HepG2 (cell line): ENCODE results near the gene KCTD13. TPM values are rescaled to one million over a fixed set of nuclear protein-coding genes. Genes with fewer than 3 reads are reported as not detected.
A peak's percentile ranks its signal among the peaks of the same experiment; 100 is the strongest.

Source experiments
- CENPX ChIP-seq: sonication (generic); formaldehyde crosslinking; IDR thresholded peaks from 2 replicates; pipeline ENCODE4 v1.9.0; 2021; ENCODE audit warnings: mild to moderate bottlenecking, missing genetic modification reagents, moderate library complexity
- MIER2 ChIP-seq: IDR thresholded peaks from 2 replicates; pipeline ENCODE4 v1.6.1; 2016; ENCODE audit warnings: missing biosample characterization, missing genetic modification reagents
- SNAPC2 ChIP-seq: sonication (generic); formaldehyde crosslinking; IDR thresholded peaks from 2 replicates; pipeline ENCODE4 v1.8.1; 2022; ENCODE audit warnings: mild to moderate bottlenecking, missing genetic modification reagents
- TOE1 ChIP-seq: sonication (generic); formaldehyde crosslinking; IDR thresholded peaks from 2 replicates; pipeline ENCODE4 v1.4.0; 2020; ENCODE audit warnings: mild to moderate bottlenecking, missing genetic modification reagents
- YY1 ChIP-seq: IDR thresholded peaks from 2 replicates; pipeline ENCODE4 v1.6.1; 2011; ENCODE audit warnings: low read length, low read depth, moderate library complexity, mild to moderate bottlenecking; ENCODE audit not compliant: insufficient read depth, insufficient replicate concordance
- ZNF552 ChIP-seq: sonication (generic); formaldehyde crosslinking; IDR thresholded peaks from 2 replicates; pipeline ENCODE4 v1.9.0; 2022; ENCODE audit warnings: missing genetic modification reagents, mild to moderate bottlenecking, borderline replicate concordance
- polyA plus RNA-seq, 8 experiments: library from polyadenylated mRNA; depleted of rRNA in 3 of 8; stranded (reverse) in 7 of 8; unstranded in 1 of 8; fragments of >200 nt; fragmentation: Illumina TruSeq in 4 of 8; extraction: Trizol in 4 of 8; gene quantifications; 2 replicates each; pipeline versions ENCODE4 v1.2.1 to v1.2.3, GENCODE V29; 2011 to 2016; ENCODE audit warnings: low read depth in 4 of 8, missing spikeins in 1 of 8, mixed read lengths in 1 of 8; ENCODE audit not compliant: insufficient read depth in 1 of 8
- total RNA-seq, 5 experiments: library from RNA; depleted of rRNA; stranded (reverse); fragments of >200 nt; fragmentation: Illumina TruSeq; extraction: Trizol; gene quantifications; 2 replicates each; pipeline ENCODE4 v1.2.3, GENCODE V29; 2016; ENCODE audit warnings: low read depth in 1 of 5
- TF ChIP-seq, protein P1 (sequence below): sonication (generic); formaldehyde crosslinking; IDR thresholded peaks from 2 replicates; pipeline ENCODE4 v1.5.1; 2020; ENCODE audit warnings: mild to moderate bottlenecking, missing genetic modification reagents, borderline replicate concordance
- TF ChIP-seq, protein P2 (sequence below): sonication (generic); formaldehyde crosslinking; IDR thresholded peaks from 2 replicates; pipeline ENCODE4 v1.4.0; 2020; ENCODE audit warnings: missing genetic modification reagents
- TF ChIP-seq, protein P3 (sequence below): sonication (generic); formaldehyde crosslinking; IDR thresholded peaks from 2 replicates; pipeline ENCODE4 v1.5.0; 2020; ENCODE audit warnings: mild to moderate bottlenecking, missing genetic modification reagents
- TF ChIP-seq, protein P4 (sequence below): IDR thresholded peaks from 2 replicates; pipeline ENCODE4 v1.6.1; 2016; ENCODE audit warnings: low read depth, borderline replicate concordance
- TF ChIP-seq, protein P5 (sequence below): sonication (generic); formaldehyde crosslinking; IDR thresholded peaks from 2 replicates; pipeline ENCODE4 v1.5.0; 2020; ENCODE audit warnings: mild to moderate bottlenecking, missing genetic modification reagents
- TF ChIP-seq, protein P6 (sequence below): sonication (generic); formaldehyde crosslinking; IDR thresholded peaks from 2 replicates; pipeline ENCODE4 v1.4.0; 2020; ENCODE audit warnings: missing genetic modification reagents

KCTD13 gene
- total and polyA plus RNA-seq, 2 of the 13 experiments (the other 11 are each of a cell fraction or from before 2014, with no cell fraction given): 6.3 to 14.7 TPM

DNA sequence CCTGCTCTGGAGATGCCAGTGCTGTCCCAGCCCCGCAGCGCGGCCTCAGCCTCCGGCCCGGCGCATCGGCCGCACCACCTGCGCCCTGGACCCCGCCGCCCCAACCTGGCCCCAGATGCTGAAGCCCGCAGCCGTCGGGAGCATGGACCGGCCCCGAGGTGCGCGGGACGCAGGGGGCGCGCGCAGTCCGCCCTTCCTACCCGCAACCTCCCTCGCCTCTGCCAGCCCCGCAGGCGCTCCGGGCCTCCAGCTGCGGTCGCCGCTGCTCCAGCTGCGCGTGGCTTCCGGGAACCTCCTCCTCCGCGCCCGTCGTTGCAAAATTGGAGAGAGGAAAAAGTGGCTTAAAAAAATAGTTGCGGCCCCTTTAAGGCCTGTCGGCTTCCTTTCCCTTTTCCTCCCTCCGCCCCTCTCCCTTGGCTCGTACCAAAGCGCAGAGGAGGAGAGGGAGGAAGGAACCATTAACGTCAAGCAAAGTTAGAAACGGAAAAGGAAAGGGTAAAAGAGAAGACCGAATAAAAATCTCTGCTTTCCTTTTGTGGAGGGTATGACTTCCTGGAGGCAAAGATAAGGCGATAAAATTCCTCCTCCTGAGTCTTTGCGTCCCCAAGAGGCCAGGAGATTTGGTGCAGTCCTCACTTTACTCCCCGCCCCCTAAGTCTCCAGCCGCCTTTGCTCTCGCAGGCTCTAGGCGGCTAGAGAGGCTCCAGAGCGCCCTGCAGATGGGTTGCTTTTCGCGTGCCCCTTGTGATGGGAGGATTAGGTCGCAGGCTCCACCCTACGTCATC lies 63.0 kb downstream of the KCTD13 start, which contains the start of gene CDIPT (continued):
- TF ChIP-seq, protein P1, sequence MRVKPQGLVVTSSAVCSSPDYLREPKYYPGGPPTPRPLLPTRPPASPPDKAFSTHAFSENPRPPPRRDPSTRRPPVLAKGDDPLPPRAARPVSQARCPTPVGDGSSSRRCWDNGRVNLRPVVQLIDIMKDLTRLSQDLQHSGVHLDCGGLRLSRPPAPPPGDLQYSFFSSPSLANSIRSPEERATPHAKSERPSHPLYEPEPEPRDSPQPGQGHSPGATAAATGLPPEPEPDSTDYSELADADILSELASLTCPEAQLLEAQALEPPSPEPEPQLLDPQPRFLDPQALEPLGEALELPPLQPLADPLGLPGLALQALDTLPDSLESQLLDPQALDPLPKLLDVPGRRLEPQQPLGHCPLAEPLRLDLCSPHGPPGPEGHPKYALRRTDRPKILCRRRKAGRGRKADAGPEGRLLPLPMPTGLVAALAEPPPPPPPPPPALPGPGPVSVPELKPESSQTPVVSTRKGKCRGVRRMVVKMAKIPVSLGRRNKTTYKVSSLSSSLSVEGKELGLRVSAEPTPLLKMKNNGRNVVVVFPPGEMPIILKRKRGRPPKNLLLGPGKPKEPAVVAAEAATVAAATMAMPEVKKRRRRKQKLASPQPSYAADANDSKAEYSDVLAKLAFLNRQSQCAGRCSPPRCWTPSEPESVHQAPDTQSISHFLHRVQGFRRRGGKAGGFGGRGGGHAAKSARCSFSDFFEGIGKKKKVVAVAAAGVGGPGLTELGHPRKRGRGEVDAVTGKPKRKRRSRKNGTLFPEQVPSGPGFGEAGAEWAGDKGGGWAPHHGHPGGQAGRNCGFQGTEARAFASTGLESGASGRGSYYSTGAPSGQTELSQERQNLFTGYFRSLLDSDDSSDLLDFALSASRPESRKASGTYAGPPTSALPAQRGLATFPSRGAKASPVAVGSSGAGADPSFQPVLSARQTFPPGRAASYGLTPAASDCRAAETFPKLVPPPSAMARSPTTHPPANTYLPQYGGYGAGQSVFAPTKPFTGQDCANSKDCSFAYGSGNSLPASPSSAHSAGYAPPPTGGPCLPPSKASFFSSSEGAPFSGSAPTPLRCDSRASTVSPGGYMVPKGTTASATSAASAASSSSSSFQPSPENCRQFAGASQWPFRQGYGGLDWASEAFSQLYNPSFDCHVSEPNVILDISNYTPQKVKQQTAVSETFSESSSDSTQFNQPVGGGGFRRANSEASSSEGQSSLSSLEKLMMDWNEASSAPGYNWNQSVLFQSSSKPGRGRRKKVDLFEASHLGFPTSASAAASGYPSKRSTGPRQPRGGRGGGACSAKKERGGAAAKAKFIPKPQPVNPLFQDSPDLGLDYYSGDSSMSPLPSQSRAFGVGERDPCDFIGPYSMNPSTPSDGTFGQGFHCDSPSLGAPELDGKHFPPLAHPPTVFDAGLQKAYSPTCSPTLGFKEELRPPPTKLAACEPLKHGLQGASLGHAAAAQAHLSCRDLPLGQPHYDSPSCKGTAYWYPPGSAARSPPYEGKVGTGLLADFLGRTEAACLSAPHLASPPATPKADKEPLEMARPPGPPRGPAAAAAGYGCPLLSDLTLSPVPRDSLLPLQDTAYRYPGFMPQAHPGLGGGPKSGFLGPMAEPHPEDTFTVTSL (CRISPR knock-in tag): peak; percentile 56; the same call in 1 of the 2 replicates
- TF ChIP-seq, protein P2, sequence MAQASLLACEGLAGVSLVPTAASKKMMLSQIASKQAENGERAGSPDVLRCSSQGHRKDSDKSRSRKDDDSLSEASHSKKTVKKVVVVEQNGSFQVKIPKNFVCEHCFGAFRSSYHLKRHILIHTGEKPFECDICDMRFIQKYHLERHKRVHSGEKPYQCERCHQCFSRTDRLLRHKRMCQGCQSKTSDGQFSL: no peak
- TF ChIP-seq TOE1 (CRISPR knock-in tag): no peak
- TF ChIP-seq, protein P3, sequence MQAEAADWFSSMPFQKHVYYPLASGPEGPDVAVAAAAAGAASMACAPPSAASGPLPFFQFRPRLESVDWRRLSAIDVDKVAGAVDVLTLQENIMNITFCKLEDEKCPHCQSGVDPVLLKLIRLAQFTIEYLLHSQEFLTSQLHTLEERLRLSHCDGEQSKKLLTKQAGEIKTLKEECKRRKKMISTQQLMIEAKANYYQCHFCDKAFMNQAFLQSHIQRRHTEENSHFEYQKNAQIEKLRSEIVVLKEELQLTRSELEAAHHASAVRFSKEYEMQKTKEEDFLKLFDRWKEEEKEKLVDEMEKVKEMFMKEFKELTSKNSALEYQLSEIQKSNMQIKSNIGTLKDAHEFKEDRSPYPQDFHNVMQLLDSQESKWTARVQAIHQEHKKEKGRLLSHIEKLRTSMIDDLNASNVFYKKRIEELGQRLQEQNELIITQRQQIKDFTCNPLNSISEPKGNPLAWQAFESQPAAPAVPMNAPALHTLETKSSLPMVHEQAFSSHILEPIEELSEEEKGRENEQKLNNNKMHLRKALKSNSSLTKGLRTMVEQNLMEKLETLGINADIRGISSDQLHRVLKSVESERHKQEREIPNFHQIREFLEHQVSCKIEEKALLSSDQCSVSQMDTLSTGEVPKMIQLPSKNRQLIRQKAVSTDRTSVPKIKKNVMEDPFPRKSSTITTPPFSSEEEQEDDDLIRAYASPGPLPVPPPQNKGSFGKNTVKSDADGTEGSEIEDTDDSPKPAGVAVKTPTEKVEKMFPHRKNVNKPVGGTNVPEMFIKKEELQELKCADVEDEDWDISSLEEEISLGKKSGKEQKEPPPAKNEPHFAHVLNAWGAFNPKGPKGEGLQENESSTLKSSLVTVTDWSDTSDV (CRISPR knock-in tag): peak; percentile 91
- peak; percentile 64 for TF ChIP-seq YY1
- TF ChIP-seq CENPX (CRISPR knock-in tag): no peak
- TF ChIP-seq, protein P4, sequence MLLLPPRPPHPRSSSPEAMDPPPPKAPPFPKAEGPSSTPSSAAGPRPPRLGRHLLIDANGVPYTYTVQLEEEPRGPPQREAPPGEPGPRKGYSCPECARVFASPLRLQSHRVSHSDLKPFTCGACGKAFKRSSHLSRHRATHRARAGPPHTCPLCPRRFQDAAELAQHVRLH: peak; percentile 80
- TF ChIP-seq, protein P5, sequence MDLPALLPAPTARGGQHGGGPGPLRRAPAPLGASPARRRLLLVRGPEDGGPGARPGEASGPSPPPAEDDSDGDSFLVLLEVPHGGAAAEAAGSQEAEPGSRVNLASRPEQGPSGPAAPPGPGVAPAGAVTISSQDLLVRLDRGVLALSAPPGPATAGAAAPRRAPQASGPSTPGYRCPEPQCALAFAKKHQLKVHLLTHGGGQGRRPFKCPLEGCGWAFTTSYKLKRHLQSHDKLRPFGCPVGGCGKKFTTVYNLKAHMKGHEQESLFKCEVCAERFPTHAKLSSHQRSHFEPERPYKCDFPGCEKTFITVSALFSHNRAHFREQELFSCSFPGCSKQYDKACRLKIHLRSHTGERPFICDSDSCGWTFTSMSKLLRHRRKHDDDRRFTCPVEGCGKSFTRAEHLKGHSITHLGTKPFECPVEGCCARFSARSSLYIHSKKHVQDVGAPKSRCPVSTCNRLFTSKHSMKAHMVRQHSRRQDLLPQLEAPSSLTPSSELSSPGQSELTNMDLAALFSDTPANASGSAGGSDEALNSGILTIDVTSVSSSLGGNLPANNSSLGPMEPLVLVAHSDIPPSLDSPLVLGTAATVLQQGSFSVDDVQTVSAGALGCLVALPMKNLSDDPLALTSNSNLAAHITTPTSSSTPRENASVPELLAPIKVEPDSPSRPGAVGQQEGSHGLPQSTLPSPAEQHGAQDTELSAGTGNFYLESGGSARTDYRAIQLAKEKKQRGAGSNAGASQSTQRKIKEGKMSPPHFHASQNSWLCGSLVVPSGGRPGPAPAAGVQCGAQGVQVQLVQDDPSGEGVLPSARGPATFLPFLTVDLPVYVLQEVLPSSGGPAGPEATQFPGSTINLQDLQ: peak; percentile 80; the same call in 1 of the 2 replicates
- TF ChIP-seq ZNF552 (CRISPR knock-in tag): no peak
- TF ChIP-seq SNAPC2: peak; percentile 56; the same call in 1 of the 2 replicates
- TF ChIP-seq MIER2 (CRISPR knock-in tag): peak; percentile 89
- TF ChIP-seq, protein P6, sequence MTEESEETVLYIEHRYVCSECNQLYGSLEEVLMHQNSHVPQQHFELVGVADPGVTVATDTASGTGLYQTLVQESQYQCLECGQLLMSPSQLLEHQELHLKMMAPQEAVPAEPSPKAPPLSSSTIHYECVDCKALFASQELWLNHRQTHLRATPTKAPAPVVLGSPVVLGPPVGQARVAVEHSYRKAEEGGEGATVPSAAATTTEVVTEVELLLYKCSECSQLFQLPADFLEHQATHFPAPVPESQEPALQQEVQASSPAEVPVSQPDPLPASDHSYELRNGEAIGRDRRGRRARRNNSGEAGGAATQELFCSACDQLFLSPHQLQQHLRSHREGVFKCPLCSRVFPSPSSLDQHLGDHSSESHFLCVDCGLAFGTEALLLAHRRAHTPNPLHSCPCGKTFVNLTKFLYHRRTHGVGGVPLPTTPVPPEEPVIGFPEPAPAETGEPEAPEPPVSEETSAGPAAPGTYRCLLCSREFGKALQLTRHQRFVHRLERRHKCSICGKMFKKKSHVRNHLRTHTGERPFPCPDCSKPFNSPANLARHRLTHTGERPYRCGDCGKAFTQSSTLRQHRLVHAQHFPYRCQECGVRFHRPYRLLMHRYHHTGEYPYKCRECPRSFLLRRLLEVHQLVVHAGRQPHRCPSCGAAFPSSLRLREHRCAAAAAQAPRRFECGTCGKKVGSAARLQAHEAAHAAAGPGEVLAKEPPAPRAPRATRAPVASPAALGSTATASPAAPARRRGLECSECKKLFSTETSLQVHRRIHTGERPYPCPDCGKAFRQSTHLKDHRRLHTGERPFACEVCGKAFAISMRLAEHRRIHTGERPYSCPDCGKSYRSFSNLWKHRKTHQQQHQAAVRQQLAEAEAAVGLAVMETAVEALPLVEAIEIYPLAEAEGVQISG (CRISPR knock-in tag): peak; percentile 99
